HG03196 (cell line): ENCODE results near the gene BAG5.
"Not testable (repeated sequence)": the region's sequence is repeated elsewhere in the genome, so short reads cannot be mapped to it uniquely, and the experiment has no call there.

Experiments used
- ATAC-seq: cut with Tn5 transposase; IDR thresholded peaks from one replicate; pipeline ENCODE4 v1.9.1; 2021; ENCODE audit not compliant: unreplicated experiment

The BAG5 gene

GRCh38 chr14:103562429-103563225 lies at the start of gene BAG5, which contains the start of gene COA8:
Gene BAG5 (minus strand): TSS chr14:103562657. CDS start chr14:103561164, 1,493 bp downstream.
Gene COA8 (plus strand): TSS chr14:103562960. CDS start chr14:103563002, 42 bp downstream.
- peak; percentile 72 for ATAC-seq

- no peak for ATAC-seq
Observed at GRCh38 chr14:103611215-103611614, 48.8 kb upstream of the BAG5 start.

- not testable (repeated sequence) for ATAC-seq
Observed at GRCh38 chr14:103609081-103609480, 46.6 kb upstream of the BAG5 start.

GRCh38 chr14:103607822-103608221 lies 45.4 kb upstream of the BAG5 start:
- no peak for ATAC-seq

GRCh38 chr14:103606963-103607668 lies 44.7 kb upstream of the BAG5 start:
- ATAC-seq: peak; percentile 73

GRCh38 chr14:103604620-103605019 lies 42.2 kb upstream of the BAG5 start:
- ATAC-seq: no peak

GRCh38 chr14:103600503-103600902 lies 38.0 kb upstream of the BAG5 start:
- no peak for ATAC-seq

- no peak for ATAC-seq
Observed at GRCh38 chr14:103597623-103598377, 35.3 kb upstream of the BAG5 start.

GRCh38 chr14:103594265-103594664 lies 31.8 kb upstream of the BAG5 start:
- no peak for ATAC-seq

- ATAC-seq: peak; percentile 85
Observed at GRCh38 chr14:103593577-103593976, 31.1 kb upstream of the BAG5 start.

GRCh38 chr14:103584326-103584915 lies 22.0 kb upstream of the BAG5 start:
- no peak for ATAC-seq

GRCh38 chr14:103581954-103582703 lies 19.7 kb upstream of the BAG5 start:
- no peak for ATAC-seq

- no peak for ATAC-seq
Observed at GRCh38 chr14:103581206-103581605, 18.7 kb upstream of the BAG5 start.

GRCh38 chr14:103578401-103579075 lies 16.1 kb upstream of the BAG5 start:
- ATAC-seq: no peak

GRCh38 chr14:103576371-103577024 lies 14.0 kb upstream of the BAG5 start:
- ATAC-seq: no peak

- no peak for ATAC-seq
Observed at GRCh38 chr14:103574707-103575285, 12.3 kb upstream of the BAG5 start.

GRCh38 chr14:103574104-103574503 lies 11.6 kb upstream of the BAG5 start:
- no peak for ATAC-seq

GRCh38 chr14:103569408-103569807 lies 7.0 kb upstream of the BAG5 start:
- no peak for ATAC-seq

GRCh38 chr14:103568952-103569351 lies 6.5 kb upstream of the BAG5 start:
- no peak for ATAC-seq
